Transverse colon (tissue), 4 donors: ENCODE measurements around the gene PTPRN2. TPM values are rescaled to one million over a fixed set of nuclear protein-coding genes. Genes with fewer than 3 reads are reported as not detected.

Experiments
- DNase-seq: peaks from one replicate; pipeline ENCODE4 v3.0.0-alpha.2; 2019
- H3K27ac ChIP-seq, 4 donors: fragments of 200-600 bp; sonication (generic); 2 replicates each; pipeline ENCODE4 v1.5.1; 2016 to 2018; ENCODE audit warnings: inconsistent platforms in 4 of 4
- H3K27me3 ChIP-seq: fragments of 200-600 bp; sonication (generic); 2 replicates; pipeline ENCODE4 v1.5.1; 2017; ENCODE audit warnings: inconsistent platforms
- H3K36me3 ChIP-seq, 4 donors: fragments of 200-600 bp; sonication (generic); 2 replicates each; pipeline ENCODE4 v1.5.1; 2017 to 2019; ENCODE audit warnings: inconsistent platforms in 4 of 4
- H3K4me1 ChIP-seq, 4 donors: fragments of 200-600 bp; sonication (generic); 2 replicates each; pipeline ENCODE4 v1.5.1; 2017 to 2020; ENCODE audit warnings: inconsistent platforms in 4 of 4
- H3K4me3 ChIP-seq, 4 donors: fragments of 200-600 bp; sonication (generic); 1 replicate in 1 of 4; 2 replicates in 3 of 4; pipeline versions ENCODE4 v1.5.1 to v1.6.1; 2017 to 2019; ENCODE audit warnings: inconsistent platforms in 4 of 4
- H3K9me3 ChIP-seq, 2 donors: fragments of 200-600 bp; sonication (generic); 2 replicates each; pipeline ENCODE4 v1.5.1; 2017 to 2019; ENCODE audit warnings: inconsistent platforms in 2 of 2
- CTCF ChIP-seq, 5 experiments: fragments of 200-600 bp in 3 of 5; fragments of 450-650 bp in 2 of 5; sonication (generic) in 3 of 5; IDR thresholded peaks; 1 replicate in 2 of 5; 2 replicates in 3 of 5; pipeline ENCODE4 v1.5.1; 2016 to 2017; ENCODE audit warnings: antibody characterized with exemption in 5 of 5, inconsistent platforms in 3 of 5, mild to moderate bottlenecking in 2 of 5, moderate library complexity in 1 of 5
- EP300 ChIP-seq: sonication (generic); formaldehyde crosslinking; IDR thresholded peaks from one replicate; pipeline ENCODE4 v1.6.1; 2017; ENCODE audit warnings: antibody characterized with exemption, low read depth
- POLR2A ChIP-seq: fragments of 450-650 bp; IDR thresholded peaks from one replicate; pipeline ENCODE4 v1.6.1; 2016; ENCODE audit warnings: antibody characterized with exemption, mild to moderate bottlenecking, moderate library complexity
- POLR2AphosphoS5 ChIP-seq, 3 donors: sonication (generic); formaldehyde crosslinking; IDR thresholded peaks; one replicate each; pipeline ENCODE4 v1.6.1; 2016; ENCODE audit warnings: antibody characterized with exemption in 3 of 3
- WGBS, 2 donors: methylation state at CpG; one replicate each; pipeline ENCODE4 v1.1.5; 2018; ENCODE audit warnings: low coverage in 1 of 2; 5-methylcytosine and 5-hydroxymethylcytosine counted together
- in situ Hi-C, 4 donors: fragments of 200-750 bp; cut with MboI; loops; one replicate each; pipeline versions ENCODE4 v1.15.0 to v1.15.1; 2017; ENCODE audit warnings: low sequenced_read_pairs in 3 of 4, low pct_ligation_motif_present in 1 of 4, low pct_unique_long_range_greater_than_20kb in 1 of 4
- intact Hi-C: fragments of 100-400 bp; cut with DNase I; formaldehyde crosslinking; loops from one replicate; pipeline ENCODE4 v1.15.1; 2023; ENCODE audit warnings: low total_unique reads
- total RNA-seq, 4 donors: library from RNA; depleted of rRNA; stranded (reverse); fragments of >200 nt; gene quantifications; one replicate each; pipeline ENCODE4 v1.1.0, GENCODE V29; 2016

The PTPRN2 gene
- total RNA-seq, 4 donors from 2014 or later, result 15.4 to 31.1 (median 21.8) TPM

- Histone ChIP-seq H3K27me3 (no peaks in the 10 kb centered on the region), H3K4me1 (no peaks in the 10 kb centered on the region), H3K27ac (no peak overlapping the region), H3K4me3 (no peak overlapping the region), H3K9me3 (no peaks in the 10 kb centered on the region), H3K36me3 (no peaks in the 10 kb centered on the region)
- in situ Hi-C loops, result no loop called here
- DNase-seq, result no peak
- TF ChIP-seq POLR2A, result no peak
- no peak for TF ChIP-seq EP300
- TF ChIP-seq CTCF (IDR thresholded peaks at IDR 0.05), result no peak
- TF ChIP-seq POLR2AphosphoS5 (IDR thresholded peaks at IDR 0.05), result no peak
- 86 to 88% methylated on average over 1 of the region's 1 CpG for WGBS, 2 donors
- intact Hi-C loops, result no loop called here
Measured at GRCh38 chr7:157822688-157823031, 765.0 kb downstream of the PTPRN2 start.

GRCh38 chr7:157821959-157822687 lies 765.5 kb downstream of the PTPRN2 start:
- Histone ChIP-seq H3K9me3 (no peaks in the 10 kb centered on the region), H3K4me3 (no peak overlapping the region), H3K27me3 (no peaks in the 10 kb centered on the region), H3K36me3 (no peaks in the 10 kb centered on the region), H3K4me1 (no peaks in the 10 kb centered on the region), H3K27ac (no peak overlapping the region)
- WGBS, 2 donors, result 86 to 95% methylated on average over 3 of the region's 3 CpGs
- intact Hi-C loops, result no loop called here
- in situ Hi-C loops, result no loop called here
- TF ChIP-seq POLR2AphosphoS5 (IDR thresholded peaks at IDR 0.05), result no peak
- TF ChIP-seq CTCF (IDR thresholded peaks at IDR 0.05), result no peak
- TF ChIP-seq POLR2A, result no peak
- no peak for TF ChIP-seq EP300
- DNase-seq, result no peak

- H3K36me3 ChIP-seq, result no peaks in the 10 kb centered on the region
- WGBS, 2 donors, result 59% methylated on average over 4 of the region's 4 CpGs; no CpG with 5 or more reads in 1 of the 2 donors
- DNase-seq, result no peak
- intact Hi-C loops, result no loop called here
- no peak for TF ChIP-seq EP300
- TF ChIP-seq CTCF (IDR thresholded peaks at IDR 0.05), result no peak
- no peak for TF ChIP-seq POLR2AphosphoS5 (IDR thresholded peaks at IDR 0.05)
- TF ChIP-seq POLR2A, result no peak
- no peaks in the 10 kb centered on the region for H3K27me3 ChIP-seq
- no peak overlapping the region for H3K27ac ChIP-seq
- in situ Hi-C loops, result no loop called here
- H3K4me1 ChIP-seq, result no peaks in the 10 kb centered on the region
- no peaks in the 10 kb centered on the region for H3K9me3 ChIP-seq
- H3K4me3 ChIP-seq, result no peak overlapping the region
Measured at GRCh38 chr7:157820796-157821195, 766.8 kb downstream of the PTPRN2 start.

GRCh38 chr7:157819455-157819807 lies 768.2 kb downstream of the PTPRN2 start:
- intact Hi-C loops, result no loop called here

More at GRCh38 chr7:157819455-157819807, 768.2 kb downstream of the PTPRN2 start:
- H3K9me3 ChIP-seq, result no peaks in the 10 kb centered on the region
- no peaks in the 10 kb centered on the region for H3K36me3 ChIP-seq
- TF ChIP-seq POLR2AphosphoS5 (IDR thresholded peaks at IDR 0.05), result no peak
- no peak for TF ChIP-seq POLR2A
- WGBS, 2 donors, result 92 to 100% methylated on average over 1 to 5 of the region's 21 CpGs
- no peak overlapping the region for H3K27ac ChIP-seq
- no peak for DNase-seq
- H3K4me1 ChIP-seq, result no peaks in the 10 kb centered on the region
- H3K27me3 ChIP-seq, result no peaks in the 10 kb centered on the region
- in situ Hi-C loops, result no loop called here
- H3K4me3 ChIP-seq, result no peak overlapping the region
